HG03066 (cell line): Measurements from ENCODE around the gene LGALS12.
"Not testable (repeated sequence)": the region's sequence is repeated elsewhere in the genome, so short reads cannot be mapped to it uniquely, and the experiment has no call there.

Experiments used
- ATAC-seq: cut with Tn5 transposase; IDR thresholded peaks from one replicate; pipeline ENCODE4 v1.9.1; 2021; ENCODE audit warnings: low read depth; ENCODE audit not compliant: unreplicated experiment

The LGALS12 gene

DNA sequence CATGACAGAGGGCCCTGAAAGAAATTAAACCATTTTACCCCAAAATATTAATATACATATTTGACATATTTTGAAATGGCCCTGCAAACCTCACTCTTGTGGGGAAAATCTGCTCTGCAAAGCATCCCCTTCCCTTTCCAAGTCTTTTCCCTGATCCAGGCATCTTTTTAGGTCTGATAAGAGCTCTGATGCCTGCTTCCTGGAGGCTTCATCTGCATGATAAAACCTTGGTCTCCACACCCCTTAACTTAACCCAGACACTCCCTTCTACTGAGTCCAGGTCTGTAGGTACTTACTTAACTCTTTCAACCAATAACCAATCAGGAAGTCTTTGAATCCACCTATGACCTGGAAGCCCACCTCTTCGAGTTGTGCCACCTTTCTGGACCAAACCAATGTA, 1.8 kb upstream of the LGALS12 start:
- no peak for ATAC-seq

DNA sequence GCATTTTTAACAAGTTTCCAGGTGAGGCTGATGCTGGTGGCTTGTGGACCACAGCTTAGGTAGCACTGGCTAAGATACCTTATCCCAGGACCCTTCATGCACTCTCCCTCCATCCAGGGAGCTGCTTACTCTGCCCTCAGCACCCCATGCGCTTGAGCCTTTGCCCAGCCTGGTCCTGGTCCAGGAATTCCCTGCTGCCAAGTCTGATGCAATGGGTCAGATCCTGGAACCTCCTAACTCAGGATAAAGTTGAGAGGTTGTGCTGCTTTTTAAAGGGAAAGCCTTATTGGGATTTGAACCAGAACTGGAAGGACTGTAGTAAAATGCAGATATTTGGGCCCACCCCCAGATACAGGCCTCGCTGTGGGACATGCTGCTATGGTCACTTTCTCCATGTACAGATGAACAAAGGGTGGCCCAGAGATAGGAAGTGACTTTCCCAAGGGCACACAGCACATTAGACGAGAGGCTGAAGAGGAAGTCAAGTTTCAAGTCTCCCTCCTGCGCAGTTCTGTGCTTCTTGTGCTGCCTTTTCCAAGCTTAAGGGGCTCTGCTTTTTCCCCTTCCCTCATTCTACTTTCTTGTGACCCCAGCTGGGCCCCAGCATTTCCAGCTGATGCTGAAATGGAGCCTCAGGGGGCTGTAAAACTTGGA, 824 bp upstream of the LGALS12 start:
- no peak for ATAC-seq

DNA sequence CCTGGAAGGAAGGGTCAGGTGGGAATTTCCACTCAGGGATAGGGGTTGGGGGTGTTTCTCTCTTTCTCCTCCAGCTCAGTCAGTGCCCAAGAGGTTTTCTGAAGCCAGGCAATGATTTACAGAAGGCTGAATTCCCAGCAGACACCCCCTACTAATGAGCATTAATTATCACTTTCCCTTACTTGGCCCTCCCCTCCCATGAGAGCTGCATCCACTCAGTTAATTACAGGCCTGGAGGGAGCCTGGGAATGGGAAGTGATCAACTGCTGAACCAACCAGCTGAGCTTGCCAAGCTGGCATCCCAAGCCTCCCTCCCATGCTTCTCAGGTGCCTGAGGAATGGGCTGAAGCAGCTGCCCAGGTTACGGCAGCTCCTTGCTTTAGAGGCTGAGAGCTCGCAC, 992 bp downstream of the LGALS12 start:
- ATAC-seq = no peak

DNA sequence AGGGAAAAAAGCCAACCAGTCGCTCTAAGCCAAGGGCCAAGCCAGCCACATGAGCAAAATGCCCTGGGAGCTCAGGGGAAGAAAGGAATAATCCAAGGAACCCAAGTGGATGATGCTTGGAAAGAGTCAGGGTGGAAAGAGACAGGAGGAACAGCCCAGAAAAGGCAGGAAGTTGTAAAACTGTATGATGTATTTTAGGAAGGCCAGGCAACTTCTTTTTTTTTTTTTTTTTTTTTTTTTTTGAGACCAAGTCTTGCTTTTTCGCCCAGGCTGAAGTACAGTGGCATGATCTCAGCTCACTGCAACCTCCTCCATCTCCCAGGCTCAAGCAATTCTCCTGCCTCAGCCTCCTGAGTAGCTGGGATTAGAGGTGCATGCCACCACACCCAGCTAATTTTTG, 1.6 kb downstream of the LGALS12 start:
- no peak for ATAC-seq

DNA sequence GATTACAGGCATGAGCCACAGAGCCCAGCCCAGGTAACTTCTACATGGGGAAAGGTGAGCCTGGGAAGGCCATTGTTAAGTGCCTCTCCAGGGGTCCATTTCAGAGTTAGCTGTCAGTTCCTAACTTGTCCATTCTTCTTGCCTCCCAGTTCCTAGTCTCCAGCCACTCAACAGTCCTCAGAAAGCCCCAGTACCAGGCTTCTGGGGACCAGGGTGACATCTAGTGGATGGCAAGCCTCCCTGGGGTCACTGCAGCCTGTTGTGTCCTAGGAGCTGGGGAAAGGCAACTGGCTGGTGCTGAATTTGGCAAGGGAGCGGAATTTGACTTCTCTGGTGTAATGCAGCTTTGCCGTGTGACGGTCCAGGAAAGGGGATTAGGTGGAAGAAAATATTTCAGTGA, 2.1 kb downstream of the LGALS12 start:
- ATAC-seq = no peak

DNA sequence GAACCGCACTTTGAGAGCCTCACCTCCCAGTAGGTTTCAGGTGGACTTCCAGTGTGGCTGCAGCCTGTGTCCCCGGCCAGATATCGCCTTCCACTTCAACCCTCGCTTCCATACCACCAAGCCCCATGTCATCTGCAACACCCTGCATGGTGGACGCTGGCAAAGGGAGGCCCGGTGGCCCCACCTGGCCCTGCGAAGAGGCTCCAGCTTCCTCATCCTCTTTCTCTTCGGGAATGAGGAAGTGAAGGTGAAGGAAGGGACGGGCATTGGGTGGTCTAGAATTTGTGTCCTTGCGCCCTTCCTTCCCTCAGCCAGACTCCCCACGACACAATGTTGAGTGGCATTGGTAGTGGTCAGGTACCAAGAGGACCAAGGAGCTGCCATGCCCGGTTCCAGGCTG, 2.9 kb downstream of the LGALS12 start:
- ATAC-seq = no peak

DNA sequence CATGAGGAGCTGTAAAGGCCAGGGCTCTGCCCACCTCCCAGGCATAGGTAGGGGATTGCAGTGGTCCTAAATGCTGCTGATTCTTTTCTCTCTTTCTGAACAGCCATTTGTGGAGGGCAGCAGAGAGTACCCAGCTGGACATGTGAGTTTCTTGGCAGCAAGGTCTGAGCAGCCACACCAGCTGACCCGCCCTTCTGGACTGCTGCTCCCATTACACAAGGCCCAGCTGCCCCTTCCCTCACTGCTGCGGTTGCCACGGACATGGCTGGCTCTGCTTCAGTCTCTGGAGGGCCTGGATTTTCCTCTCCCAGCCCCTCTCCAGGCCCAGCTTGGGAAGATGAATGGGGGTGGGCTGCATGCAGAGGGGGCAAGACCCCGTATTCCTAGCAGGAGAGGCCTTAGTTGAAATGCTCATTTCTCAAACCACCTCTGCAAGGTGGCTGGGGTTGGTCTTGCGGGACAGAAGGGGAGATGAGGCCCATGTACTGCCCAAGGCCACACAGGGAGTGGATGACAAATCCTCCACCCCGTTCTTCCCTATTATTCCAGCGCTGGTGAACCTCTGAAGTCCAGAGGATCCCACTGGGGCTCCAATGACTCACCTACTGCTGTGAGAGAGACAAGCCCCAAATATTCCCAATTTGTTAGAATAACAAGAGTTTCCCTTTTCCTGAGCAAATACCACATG, 4.6 kb downstream of the LGALS12 start:
- no peak for ATAC-seq

DNA sequence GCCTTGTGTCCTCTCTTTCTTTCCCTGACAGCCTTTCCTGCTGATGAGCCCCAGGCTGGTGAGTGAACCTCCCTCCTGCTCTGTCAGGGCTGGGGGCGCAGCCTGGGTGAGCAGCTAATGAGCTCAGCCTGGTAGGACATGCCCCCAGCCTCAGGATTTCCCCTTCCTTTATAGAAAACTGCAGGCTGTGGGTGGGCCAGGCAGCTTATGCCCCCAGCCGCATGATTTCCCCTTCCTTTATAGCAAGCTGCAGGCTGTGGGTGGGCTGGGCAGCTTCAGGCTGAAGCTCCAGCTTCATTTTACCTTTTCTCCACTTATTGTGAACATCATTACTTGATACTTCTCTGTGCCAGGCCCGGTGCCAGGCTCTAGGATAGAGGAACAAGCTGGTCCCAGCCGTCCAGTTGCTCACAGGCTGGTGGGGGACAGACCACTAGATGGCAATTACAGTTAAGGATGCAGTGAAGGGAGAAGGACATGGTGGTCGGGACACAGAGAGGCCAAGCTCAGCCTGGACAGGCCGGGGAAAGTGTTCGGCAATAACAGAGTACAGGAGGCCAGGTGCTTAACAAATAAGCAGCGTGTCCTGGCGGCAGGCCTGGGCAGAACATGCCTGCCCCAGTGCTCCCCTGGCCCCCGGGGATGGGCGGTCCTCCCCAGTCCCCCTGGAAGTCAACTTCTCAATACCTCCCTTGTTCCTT, 5.3 kb downstream of the LGALS12 start:
- no peak for ATAC-seq

DNA sequence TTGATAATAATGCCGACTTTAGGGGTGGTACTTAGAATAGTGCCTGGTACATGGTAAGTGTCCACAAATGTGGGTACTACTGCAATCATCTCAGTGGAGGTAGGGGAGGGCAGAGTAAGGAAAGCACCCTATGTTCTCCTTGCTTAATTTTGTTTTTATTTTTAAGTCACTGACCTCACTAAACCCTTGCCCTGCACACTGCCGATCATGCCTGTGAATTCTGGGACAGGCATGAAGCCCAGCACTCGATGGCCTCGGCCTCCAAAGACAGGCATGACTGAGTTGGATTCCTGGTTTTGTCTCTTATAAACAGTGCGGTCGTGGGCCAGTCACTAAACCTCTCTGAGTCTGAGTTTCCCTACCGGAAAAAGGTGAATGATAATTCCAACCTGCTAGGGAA, 6.9 kb downstream of the LGALS12 start:
- ATAC-seq = no peak

DNA sequence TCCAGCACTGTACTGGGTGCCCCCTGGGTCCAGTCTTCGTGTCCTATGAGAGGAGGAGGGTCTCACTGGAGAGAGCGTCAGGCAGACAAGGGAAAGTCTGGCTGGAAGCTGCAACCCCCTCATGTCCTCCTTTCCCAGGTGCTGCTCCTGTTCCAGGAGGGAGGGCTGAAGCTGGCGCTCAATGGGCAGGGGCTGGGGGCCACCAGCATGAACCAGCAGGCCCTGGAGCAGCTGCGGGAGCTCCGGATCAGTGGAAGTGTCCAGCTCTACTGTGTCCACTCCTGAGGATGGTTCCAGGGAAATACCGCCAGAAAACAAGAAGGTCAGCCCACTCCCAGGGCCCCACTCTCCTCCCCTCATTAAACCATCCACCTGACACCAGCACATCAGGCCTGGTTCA, 10.2 kb downstream of the LGALS12 start:
- ATAC-seq = no peak

DNA sequence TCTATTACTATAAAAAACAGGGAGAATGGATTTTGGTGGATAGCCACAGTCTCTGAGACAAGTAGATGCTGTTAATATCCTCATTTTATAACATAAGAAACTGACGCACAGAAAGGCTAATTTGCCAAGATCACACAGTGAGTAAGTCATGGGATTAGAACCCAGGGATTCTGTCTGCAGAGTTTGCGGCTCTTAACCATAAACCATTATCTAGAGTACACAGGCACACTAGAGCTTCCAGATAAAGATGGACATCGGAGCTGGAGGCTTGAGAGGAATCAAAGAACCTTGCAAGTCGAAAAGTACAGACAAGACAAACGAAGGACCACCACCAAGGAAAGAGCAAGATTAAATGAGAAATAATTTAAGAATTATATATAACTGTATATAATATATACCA, 11.3 kb downstream of the LGALS12 start:
- ATAC-seq = no peak

DNA sequence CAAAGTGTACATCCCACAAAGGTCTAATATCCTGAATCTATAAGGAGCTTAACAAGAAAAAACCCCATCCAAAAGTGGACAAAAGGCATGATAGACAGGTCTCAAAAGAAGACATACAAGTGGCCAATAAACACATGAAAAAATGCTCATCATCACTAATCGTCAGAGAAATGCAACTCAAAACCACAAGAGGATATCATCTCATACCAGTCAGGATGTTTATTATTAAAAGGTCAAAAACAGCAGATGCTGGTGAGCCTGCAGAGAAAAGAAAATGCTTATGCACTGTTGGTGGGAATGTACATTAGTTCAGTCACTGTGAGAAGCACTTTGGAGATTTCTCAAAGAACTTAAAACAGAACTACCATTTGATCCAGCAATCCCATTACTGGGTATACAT, 12.7 kb downstream of the LGALS12 start:
- ATAC-seq = no peak

DNA sequence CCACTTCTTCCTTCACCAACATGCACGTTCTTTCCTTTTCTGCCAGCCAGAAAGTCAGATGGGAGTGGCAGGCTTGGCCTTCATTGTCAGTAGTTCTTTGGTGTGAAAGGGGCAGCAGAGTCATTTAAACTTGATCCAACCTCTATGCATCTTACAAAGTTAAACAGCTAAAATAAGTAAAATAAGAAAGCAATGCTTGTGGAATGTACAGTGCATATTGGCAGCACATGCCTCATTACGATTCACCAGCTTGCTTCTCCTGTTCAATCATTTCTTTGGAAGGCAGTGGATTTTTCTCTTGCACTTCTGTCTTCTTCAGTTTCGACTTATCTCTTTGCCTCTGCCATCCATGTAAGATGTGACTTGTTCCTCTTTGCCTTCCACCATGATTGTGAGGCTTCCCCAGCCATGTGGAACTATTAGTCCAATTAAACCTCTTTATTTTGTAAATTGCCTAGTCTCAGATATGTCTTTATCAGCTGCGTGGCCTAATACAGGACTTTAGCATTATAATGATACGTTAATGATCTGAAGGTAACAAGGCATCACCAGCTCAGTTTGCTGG, 14.8 kb downstream of the LGALS12 start:
- no peak for ATAC-seq

DNA sequence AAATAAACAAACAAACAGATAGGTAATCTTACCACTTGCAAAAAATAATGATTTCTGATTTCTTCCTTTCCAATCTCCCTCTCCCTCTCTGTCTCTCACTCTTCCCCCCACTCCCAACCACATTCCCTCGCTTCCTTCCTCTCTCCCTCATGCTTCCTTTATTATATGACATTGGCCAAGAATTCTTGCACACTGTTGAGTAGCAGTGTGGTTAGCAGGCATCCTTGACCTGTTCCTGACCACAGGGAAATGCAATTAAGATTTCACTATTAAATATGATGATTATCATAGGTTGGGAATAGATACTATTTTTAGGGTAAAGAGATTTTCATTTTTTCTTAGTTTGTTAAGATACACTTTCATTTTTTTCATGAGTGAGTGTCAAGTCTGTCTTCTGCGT, 16.0 kb downstream of the LGALS12 start:
- ATAC-seq = no peak

DNA sequence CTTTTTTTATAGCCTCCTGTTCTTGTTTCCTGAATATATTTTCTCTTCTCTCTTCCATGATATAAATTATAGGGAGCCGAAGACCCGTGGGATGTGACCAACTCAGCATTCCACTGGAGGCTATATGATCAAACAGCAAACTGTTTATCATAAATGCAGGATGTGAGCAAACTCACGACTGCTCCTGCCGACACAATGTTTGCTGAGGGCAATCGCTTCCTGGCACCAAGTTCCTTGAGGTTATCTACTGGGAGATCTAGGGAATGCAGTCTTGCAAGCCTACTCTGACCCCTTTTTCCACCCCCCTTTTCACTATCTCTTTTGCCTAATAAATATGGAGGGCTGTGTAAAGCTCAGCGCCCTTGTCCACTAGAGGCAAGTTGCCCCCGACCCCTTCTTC, 17.3 kb downstream of the LGALS12 start:
- ATAC-seq = no peak

DNA sequence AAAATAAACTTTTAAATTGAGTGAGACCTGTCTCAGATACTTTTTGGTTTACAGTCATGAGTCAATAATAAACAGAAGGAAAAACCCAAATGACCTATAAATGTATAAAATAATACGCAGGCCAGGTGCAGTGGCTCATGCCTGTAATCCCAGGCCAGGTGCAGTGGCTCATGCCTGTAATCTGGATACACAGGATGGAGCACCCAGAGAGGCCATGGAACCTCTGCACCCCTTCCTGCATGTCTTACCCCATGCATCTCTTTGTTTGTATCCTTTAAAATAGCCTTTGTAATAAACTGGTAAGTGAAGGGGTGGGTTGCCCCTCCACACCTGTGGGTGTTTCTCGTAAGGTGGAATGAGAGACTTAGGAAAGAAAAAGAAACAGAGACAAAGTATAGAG, 21.8 kb downstream of the LGALS12 start:
- no peak for ATAC-seq

DNA sequence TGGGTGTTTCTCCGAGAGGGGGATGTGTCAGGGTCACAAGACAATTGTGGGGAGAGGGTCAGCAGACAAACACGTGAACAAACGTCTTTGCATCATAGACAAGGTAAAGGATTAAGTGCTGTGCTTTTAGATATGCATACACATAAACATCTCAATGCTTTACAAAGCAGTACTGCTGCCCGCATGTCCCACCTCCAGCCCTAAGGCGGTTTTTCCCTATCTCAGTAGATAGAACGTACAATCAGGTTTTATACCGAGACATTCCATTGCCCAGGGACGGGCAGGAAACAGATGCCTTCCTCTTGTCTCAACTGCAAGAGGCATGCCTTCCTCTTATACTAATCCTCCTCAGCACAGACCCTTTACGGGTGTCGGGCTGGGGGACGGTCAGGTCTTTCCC, 22.3 kb downstream of the LGALS12 start:
- ATAC-seq = not testable (repeated sequence)

DNA sequence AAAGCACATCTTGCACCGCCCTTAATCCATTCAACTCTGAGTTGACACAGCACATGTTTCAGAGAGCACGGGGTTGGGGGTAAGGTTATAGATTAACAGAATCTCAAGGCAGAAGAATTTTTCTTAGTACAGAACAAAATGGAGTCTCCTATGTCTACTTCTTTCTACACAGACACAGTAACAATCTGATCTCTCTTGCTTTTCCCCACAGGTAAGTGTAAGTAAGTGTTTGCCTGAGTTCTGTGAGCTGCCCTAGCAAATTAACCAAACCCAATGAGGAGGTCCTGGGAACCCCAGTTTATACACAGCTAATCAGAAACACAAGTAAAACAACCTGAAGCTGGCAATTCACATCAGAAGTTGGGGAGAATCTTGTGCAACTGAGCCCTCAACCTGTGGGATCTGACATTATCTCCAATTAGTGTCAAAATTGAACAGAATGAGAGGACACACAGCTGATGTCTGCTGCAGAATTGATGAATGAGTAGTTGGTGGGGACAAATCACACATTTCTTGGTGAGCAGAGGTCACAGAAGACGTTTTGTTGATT, 22.9 kb downstream of the LGALS12 start:
- ATAC-seq = not testable (repeated sequence)

DNA sequence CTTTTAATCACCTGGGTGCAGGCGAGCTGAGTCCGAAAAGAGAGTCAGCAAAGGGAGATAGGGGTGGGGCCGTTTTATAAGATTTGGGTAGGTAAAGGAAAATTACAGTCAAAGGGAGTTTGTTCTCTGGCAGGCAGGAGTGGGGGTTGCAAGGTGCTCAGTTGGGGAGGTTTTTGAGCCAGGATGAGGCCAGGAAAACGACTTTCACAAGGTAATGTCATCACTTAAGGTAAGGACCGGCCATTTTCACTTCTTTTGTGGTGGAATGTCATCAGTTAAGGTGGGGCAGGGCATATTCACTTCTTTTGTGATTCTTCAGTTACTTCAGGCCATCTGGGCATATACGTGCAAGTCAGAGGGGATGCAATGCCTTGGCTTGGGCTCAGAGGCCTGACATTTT, 23.5 kb downstream of the LGALS12 start:
- not testable (repeated sequence) for ATAC-seq

DNA sequence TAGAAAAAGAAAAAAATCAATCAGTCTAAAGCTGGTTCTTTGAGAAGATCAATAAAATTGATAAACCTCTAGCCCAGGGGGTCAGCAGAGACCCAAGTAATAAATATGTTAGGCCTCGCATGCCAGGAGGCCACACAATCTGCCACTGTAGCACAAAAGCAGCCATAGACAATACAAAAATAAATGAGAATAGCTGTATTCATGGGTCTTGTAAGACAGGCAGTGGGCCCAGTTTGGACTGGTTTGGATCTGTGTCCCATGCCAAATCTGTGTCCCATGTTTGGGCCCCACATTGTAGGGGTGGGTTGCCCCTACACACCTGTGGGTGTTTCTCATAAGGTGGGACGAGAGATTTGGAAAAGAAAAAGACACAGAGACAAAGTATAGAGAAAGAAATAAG, 24.1 kb downstream of the LGALS12 start:
- ATAC-seq = no peak

DNA sequence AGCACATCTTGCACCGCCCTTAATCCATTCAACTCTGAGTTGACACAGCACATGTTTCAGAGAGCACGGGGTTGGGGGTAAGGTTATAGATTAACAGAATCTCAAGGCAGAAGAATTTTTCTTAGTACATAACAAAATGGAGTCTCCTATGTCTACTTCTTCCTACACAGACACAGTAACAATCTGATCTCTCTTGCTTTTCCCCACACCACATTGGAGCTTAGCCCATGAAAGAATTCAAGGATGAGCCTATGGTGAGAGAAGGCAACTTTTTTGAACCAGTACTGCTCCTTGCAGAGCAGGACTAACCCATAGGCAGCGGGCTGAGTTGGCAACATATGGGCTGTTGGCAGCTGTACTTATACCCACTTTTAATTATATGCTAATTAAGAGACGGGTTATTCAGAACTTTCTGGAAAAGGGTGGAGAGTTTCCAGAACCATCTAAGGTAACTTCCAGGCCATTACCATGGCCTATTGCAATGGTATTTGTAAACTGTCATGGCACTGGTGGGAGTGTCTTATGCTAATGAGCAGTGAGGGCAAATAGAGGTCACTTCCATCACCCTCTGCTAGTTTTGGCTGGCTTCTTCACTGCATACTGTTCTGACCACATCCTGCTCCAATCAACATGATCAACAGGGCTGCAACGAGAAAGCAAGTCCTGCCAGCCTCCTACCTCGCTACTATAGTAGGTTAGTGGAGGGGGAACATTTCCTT, 25.3 kb downstream of the LGALS12 start:
- not testable (repeated sequence) for ATAC-seq
